ENCODE results near the gene GUCY1A1.
A peak's percentile ranks its signal among the peaks of the same experiment; 100 is the strongest.

The GUCY1A1 gene

GRCh38 chr4:155675709-155676429 lies 9.2 kb downstream of the GUCY1A1 start:
- Histone ChIP-seq H3K36me3 (ENCODE audit: control insufficient read depth in 2 of 2, insufficient read depth in 2 of 2, low read length in 2 of 2) (no peaks in the 10 kb centered on the region), H3K4me3 (ENCODE audit: low read length in 2 of 2) (peak overlapping the region; percentile 11 to 41), H3K27ac (ENCODE audit: low read length) (peak overlapping the region; percentile 32), H3K9me3 (ENCODE audit: control insufficient read depth in 2 of 2, low read length in 2 of 2) (no peaks in the 10 kb centered on the region), H3K4me1 (ENCODE audit: control insufficient read depth, insufficient read depth, low read length) (peaks cover 11% of the 10 kb centered on the region), H3K9ac (ENCODE audit: low read length in 2 of 2) (no peak overlapping the region), H3K27me3 (ENCODE audit: control insufficient read depth in 1 of 2, insufficient read depth in 2 of 2, low read length in 2 of 2) (no peaks in the 10 kb centered on the region)

DNA sequence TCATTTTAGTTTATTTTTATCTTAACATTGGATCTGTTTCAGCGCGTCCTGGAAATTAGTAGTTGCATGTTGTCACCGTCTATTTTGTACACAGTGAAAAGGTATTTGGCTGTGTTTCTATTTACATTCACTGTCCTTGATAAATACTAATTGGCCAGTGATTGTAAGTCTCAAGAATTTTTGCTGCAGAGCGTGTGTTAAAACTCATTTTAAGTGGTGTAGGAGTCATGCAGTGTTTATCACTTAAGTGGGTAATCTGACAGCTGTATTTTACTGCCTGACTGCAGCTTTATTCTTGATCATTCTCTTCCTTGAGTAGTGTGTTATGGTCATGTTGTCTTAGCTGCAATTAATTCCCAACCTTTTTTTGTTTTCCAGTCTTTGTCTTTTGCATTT lies 9.8 kb downstream of the GUCY1A1 start:
- peak overlapping the region; percentile 32 for H3K27ac ChIP-seq (ENCODE audit: low read length)
- no peak overlapping the region for H3K9ac ChIP-seq (ENCODE audit: low read length in 2 of 2)
- H3K4me3 ChIP-seq (ENCODE audit: low read length in 2 of 2), result peak overlapping the region; percentile 21 to 41
- no peaks in the 10 kb centered on the region for H3K27me3 ChIP-seq (ENCODE audit: control insufficient read depth in 1 of 2, insufficient read depth in 2 of 2, low read length in 2 of 2)
- no peaks in the 10 kb centered on the region for H3K9me3 ChIP-seq (ENCODE audit: control insufficient read depth in 2 of 2, low read length in 2 of 2)
- no peaks in the 10 kb centered on the region for H3K36me3 ChIP-seq (ENCODE audit: control insufficient read depth in 2 of 2, insufficient read depth in 2 of 2, low read length in 2 of 2)
- H3K4me1 ChIP-seq (ENCODE audit: control insufficient read depth, insufficient read depth, low read length), result peaks cover 11% of the 10 kb centered on the region

GRCh38 chr4:155678011-155678410 lies 11.4 kb downstream of the GUCY1A1 start:
- Histone ChIP-seq H3K36me3 (ENCODE audit: control insufficient read depth in 2 of 2, insufficient read depth in 2 of 2, low read length in 2 of 2) (no peaks in the 10 kb centered on the region), H3K9ac (ENCODE audit: low read length in 2 of 2) (no peak overlapping the region), H3K27me3 (ENCODE audit: control insufficient read depth in 1 of 2, insufficient read depth in 2 of 2, low read length in 2 of 2) (no peaks in the 10 kb centered on the region), H3K4me1 (ENCODE audit: control insufficient read depth, insufficient read depth, low read length) (peaks cover 11% of the 10 kb centered on the region), H3K9me3 (ENCODE audit: control insufficient read depth in 2 of 2, low read length in 2 of 2) (no peaks in the 10 kb centered on the region), H3K4me3 (ENCODE audit: low read length in 2 of 2) (no peak overlapping the region), H3K27ac (ENCODE audit: low read length) (no peak overlapping the region)

- H3K4me1 ChIP-seq (ENCODE audit: control insufficient read depth, insufficient read depth, low read length), result peaks cover 11% of the 10 kb centered on the region
Measured at GRCh38 chr4:155679343-155679742, 12.7 kb downstream of the GUCY1A1 start.

GRCh38 chr4:155681886-155682285 lies 15.2 kb downstream of the GUCY1A1 start:
- no peak overlapping the region for H3K4me3 ChIP-seq (ENCODE audit: low read length in 2 of 2)
- H3K9me3 ChIP-seq (ENCODE audit: control insufficient read depth in 2 of 2, low read length in 2 of 2), result no peaks in the 10 kb centered on the region
- H3K4me1 ChIP-seq (ENCODE audit: control insufficient read depth, insufficient read depth, low read length), result peaks cover 6% of the 10 kb centered on the region
- no peak overlapping the region for H3K27ac ChIP-seq (ENCODE audit: low read length)
- H3K27me3 ChIP-seq (ENCODE audit: control insufficient read depth in 1 of 2, insufficient read depth in 2 of 2, low read length in 2 of 2), result no peaks in the 10 kb centered on the region
- no peak overlapping the region for H3K9ac ChIP-seq (ENCODE audit: low read length in 2 of 2)
- H3K36me3 ChIP-seq (ENCODE audit: control insufficient read depth in 2 of 2, insufficient read depth in 2 of 2, low read length in 2 of 2), result no peaks in the 10 kb centered on the region

More at GRCh38 chr4:155679343-155679742, 12.7 kb downstream of the GUCY1A1 start:
- no peaks in the 10 kb centered on the region for H3K9me3 ChIP-seq (ENCODE audit: control insufficient read depth in 2 of 2, low read length in 2 of 2)
- H3K9ac ChIP-seq (ENCODE audit: low read length in 2 of 2), result no peak overlapping the region
- H3K36me3 ChIP-seq (ENCODE audit: control insufficient read depth in 2 of 2, insufficient read depth in 2 of 2, low read length in 2 of 2), result no peaks in the 10 kb centered on the region
- H3K4me3 ChIP-seq (ENCODE audit: low read length in 2 of 2), result peak overlapping the region in 1 of 2 donors; percentile 18
- H3K27ac ChIP-seq (ENCODE audit: low read length), result no peak overlapping the region
- H3K27me3 ChIP-seq (ENCODE audit: control insufficient read depth in 1 of 2, insufficient read depth in 2 of 2, low read length in 2 of 2), result no peaks in the 10 kb centered on the region

- no peaks in the 10 kb centered on the region for H3K27me3 ChIP-seq (ENCODE audit: control insufficient read depth in 1 of 2, insufficient read depth in 2 of 2, low read length in 2 of 2)
- H3K9me3 ChIP-seq (ENCODE audit: control insufficient read depth in 2 of 2, low read length in 2 of 2), result no peaks in the 10 kb centered on the region
- H3K4me3 ChIP-seq (ENCODE audit: low read length in 2 of 2), result no peak overlapping the region
- no peak overlapping the region for H3K9ac ChIP-seq (ENCODE audit: low read length in 2 of 2)
- H3K36me3 ChIP-seq (ENCODE audit: control insufficient read depth in 2 of 2, insufficient read depth in 2 of 2, low read length in 2 of 2), result no peaks in the 10 kb centered on the region
- H3K4me1 ChIP-seq (ENCODE audit: control insufficient read depth, insufficient read depth, low read length), result no peaks in the 10 kb centered on the region
- no peak overlapping the region for H3K27ac ChIP-seq (ENCODE audit: low read length)
Measured at GRCh38 chr4:155684423-155684822, 17.8 kb downstream of the GUCY1A1 start.

DNA sequence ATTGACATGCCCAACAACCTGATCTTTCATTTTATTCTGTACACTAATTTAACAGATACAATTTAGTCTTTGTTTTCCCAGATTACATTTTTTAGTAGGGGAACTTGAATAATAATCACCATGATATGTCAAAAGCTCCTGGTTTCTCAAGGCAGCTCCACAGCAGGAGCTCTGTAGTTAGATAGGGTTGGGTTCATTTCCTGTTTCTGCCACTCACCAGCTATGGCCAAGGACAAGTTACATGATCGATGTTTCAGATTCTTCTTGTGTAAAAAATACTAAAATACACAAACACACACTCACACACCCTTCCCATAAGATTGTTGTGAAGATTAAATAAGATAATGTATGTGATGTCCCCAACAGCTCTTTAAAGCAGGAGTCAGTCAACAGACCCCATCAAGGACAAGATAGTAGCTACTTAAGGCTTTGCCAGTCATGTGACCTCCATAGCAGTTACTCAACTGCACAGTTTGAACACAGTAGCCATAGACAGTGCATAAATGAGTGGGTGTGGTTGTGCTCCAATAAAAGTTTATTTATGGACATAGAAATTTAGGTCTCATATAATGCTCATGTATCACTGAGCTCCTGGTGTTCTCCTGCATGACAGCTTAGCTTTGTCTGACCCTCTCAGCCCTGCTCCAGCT lies 18.4 kb downstream of the GUCY1A1 start:
- H3K4me1 ChIP-seq (ENCODE audit: control insufficient read depth, insufficient read depth, low read length), result peaks cover under 1% of the 10 kb centered on the region
- no peak overlapping the region for H3K4me3 ChIP-seq (ENCODE audit: low read length in 2 of 2)
- H3K27me3 ChIP-seq (ENCODE audit: control insufficient read depth in 1 of 2, insufficient read depth in 2 of 2, low read length in 2 of 2), result no peaks in the 10 kb centered on the region
- no peak overlapping the region for H3K27ac ChIP-seq (ENCODE audit: low read length)
- H3K9me3 ChIP-seq (ENCODE audit: control insufficient read depth in 2 of 2, low read length in 2 of 2), result no peaks in the 10 kb centered on the region
- H3K36me3 ChIP-seq (ENCODE audit: control insufficient read depth in 2 of 2, insufficient read depth in 2 of 2, low read length in 2 of 2), result no peaks in the 10 kb centered on the region
- no peak overlapping the region for H3K9ac ChIP-seq (ENCODE audit: low read length in 2 of 2)

GRCh38 chr4:155687380-155687982 lies 20.8 kb downstream of the GUCY1A1 start:
- no peak overlapping the region for H3K4me3 ChIP-seq (ENCODE audit: low read length in 2 of 2)
- H3K36me3 ChIP-seq (ENCODE audit: control insufficient read depth in 2 of 2, insufficient read depth in 2 of 2, low read length in 2 of 2), result no peaks in the 10 kb centered on the region
- H3K27ac ChIP-seq (ENCODE audit: low read length), result no peak overlapping the region
- H3K27me3 ChIP-seq (ENCODE audit: control insufficient read depth in 1 of 2, insufficient read depth in 2 of 2, low read length in 2 of 2), result no peaks in the 10 kb centered on the region
- peaks cover 8% of the 10 kb centered on the region for H3K4me1 ChIP-seq (ENCODE audit: control insufficient read depth, insufficient read depth, low read length)
- H3K9ac ChIP-seq (ENCODE audit: low read length in 2 of 2), result no peak overlapping the region
- no peaks in the 10 kb centered on the region for H3K9me3 ChIP-seq (ENCODE audit: control insufficient read depth in 2 of 2, low read length in 2 of 2)

GRCh38 chr4:155688211-155688610 lies 21.6 kb downstream of the GUCY1A1 start:
- Histone ChIP-seq H3K9ac (ENCODE audit: low read length in 2 of 2) (no peak overlapping the region), H3K9me3 (ENCODE audit: control insufficient read depth in 2 of 2, low read length in 2 of 2) (no peaks in the 10 kb centered on the region), H3K4me3 (ENCODE audit: low read length in 2 of 2) (no peak overlapping the region), H3K27me3 (ENCODE audit: control insufficient read depth in 1 of 2, insufficient read depth in 2 of 2, low read length in 2 of 2) (no peaks in the 10 kb centered on the region), H3K4me1 (ENCODE audit: control insufficient read depth, insufficient read depth, low read length) (peaks cover 8% of the 10 kb centered on the region), H3K27ac (ENCODE audit: low read length) (no peak overlapping the region), H3K36me3 (ENCODE audit: control insufficient read depth in 2 of 2, insufficient read depth in 2 of 2, low read length in 2 of 2) (no peaks in the 10 kb centered on the region)

DNA sequence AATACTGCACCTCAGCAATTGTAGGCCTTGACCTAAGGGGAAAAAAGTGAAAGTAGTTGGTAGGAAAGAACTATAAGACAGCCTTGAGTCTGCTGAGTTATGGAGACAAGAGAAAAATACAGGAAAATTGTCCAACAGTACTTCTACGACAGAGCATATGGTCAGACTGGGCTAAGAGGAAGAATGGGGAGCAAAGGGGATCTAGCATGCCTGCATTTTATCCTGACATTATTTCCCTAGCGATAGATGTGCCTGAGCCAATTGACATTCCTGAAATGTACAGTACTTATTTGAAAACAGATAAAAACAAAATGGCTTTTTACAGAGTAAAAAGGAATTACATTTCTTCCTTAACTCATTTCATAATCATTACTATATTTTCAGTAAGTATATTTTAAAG lies 22.2 kb downstream of the GUCY1A1 start:
- Histone ChIP-seq H3K9ac (ENCODE audit: low read length in 2 of 2) (no peak overlapping the region), H3K9me3 (ENCODE audit: control insufficient read depth in 2 of 2, low read length in 2 of 2) (no peaks in the 10 kb centered on the region), H3K4me3 (ENCODE audit: low read length in 2 of 2) (no peak overlapping the region), H3K4me1 (ENCODE audit: control insufficient read depth, insufficient read depth, low read length) (peaks cover 8% of the 10 kb centered on the region), H3K27me3 (ENCODE audit: control insufficient read depth in 1 of 2, insufficient read depth in 2 of 2, low read length in 2 of 2) (no peaks in the 10 kb centered on the region), H3K36me3 (ENCODE audit: control insufficient read depth in 2 of 2, insufficient read depth in 2 of 2, low read length in 2 of 2) (no peaks in the 10 kb centered on the region), H3K27ac (ENCODE audit: low read length) (no peak overlapping the region)

All from stomach smooth muscle (tissue), 2 donors.